Right atrium auricular region (tissue), 2 donors: ENCODE results near the gene GMDS. TPM values are rescaled to one million over a fixed set of nuclear protein-coding genes. Genes with fewer than 3 reads are reported as not detected.

ENCODE experiments used
- DNase-seq: peaks from one replicate; pipeline ENCODE4 v3.0.0-alpha.2; 2019; ENCODE audit warnings: low spot score
- H3K27ac ChIP-seq, 2 donors: fragments of 200-600 bp; sonication (generic); 1 replicate in 1 of 2; 2 replicates in 1 of 2; pipeline ENCODE4 v1.5.1; 2016 to 2019
- H3K27me3 ChIP-seq, 2 donors: fragments of 200-600 bp; sonication (generic); one replicate each; pipeline versions ENCODE4 v1.5.1 to v1.6.0; 2017 to 2019
- H3K36me3 ChIP-seq: fragments of 200-600 bp; sonication (generic); one replicate; pipeline ENCODE4 v1.5.1; 2016
- H3K4me1 ChIP-seq, 2 donors: fragments of 200-600 bp; sonication (generic); one replicate each; pipeline versions ENCODE4 v1.5.1 to v1.6.0; 2017 to 2019
- H3K4me3 ChIP-seq, 2 donors: fragments of 200-600 bp; sonication (generic); 1 replicate in 1 of 2; 2 replicates in 1 of 2; pipeline ENCODE4 v1.5.1; 2017 to 2019; ENCODE audit warnings: mild to moderate bottlenecking in 1 of 2, moderate library complexity in 1 of 2
- H3K9me3 ChIP-seq, 2 donors: fragments of 200-600 bp; sonication (generic); one replicate each; pipeline ENCODE4 v1.5.1; 2019
- CTCF ChIP-seq, 2 donors: fragments of 200-600 bp; sonication (generic); IDR thresholded peaks; one replicate each; pipeline ENCODE4 v1.5.1; 2019; ENCODE audit warnings: antibody characterized with exemption in 2 of 2
- total RNA-seq, 2 donors: library from RNA; depleted of rRNA; stranded (reverse); fragments of >200 nt; gene quantifications; one replicate each; pipeline ENCODE4 v1.1.0, GENCODE V29; 2016

Gene GMDS
- total RNA-seq, 2 donors from 2014 or later, result 11.1 to 11.8 TPM

GRCh38 chr6:1795910-1796309, 449.5 kb downstream of the GMDS start:
- TF ChIP-seq CTCF (IDR thresholded peaks at IDR 0.05), result no peak
- Histone ChIP-seq H3K4me1 (peaks cover 0 to 11% of the 10 kb centered on the region in 2 donors), H3K4me3 (no peak overlapping the region), H3K36me3 (no peaks in the 10 kb centered on the region), H3K9me3 (no peaks in the 10 kb centered on the region), H3K27ac (no peak overlapping the region), H3K27me3 (no peaks in the 10 kb centered on the region)
- no peak for DNase-seq

GRCh38 chr6:1792989-1793388, 452.4 kb downstream of the GMDS start:
- no peaks in the 10 kb centered on the region for H3K36me3 ChIP-seq
- no peaks in the 10 kb centered on the region for H3K27me3 ChIP-seq
- H3K4me3 ChIP-seq, result no peak overlapping the region
- no peak overlapping the region for H3K27ac ChIP-seq
- peaks cover 0 to 8% of the 10 kb centered on the region in 2 donors for H3K4me1 ChIP-seq
- H3K9me3 ChIP-seq, result no peaks in the 10 kb centered on the region
- no peak for TF ChIP-seq CTCF (IDR thresholded peaks at IDR 0.05)
- DNase-seq, result no peak

- no peak for DNase-seq
- no peaks in the 10 kb centered on the region for H3K27me3 ChIP-seq
- TF ChIP-seq CTCF (IDR thresholded peaks at IDR 0.05), result no peak
- H3K4me3 ChIP-seq, result no peak overlapping the region
- no peaks in the 10 kb centered on the region for H3K9me3 ChIP-seq
- peaks cover 0 to 9% of the 10 kb centered on the region in 2 donors for H3K4me1 ChIP-seq
- H3K36me3 ChIP-seq, result no peaks in the 10 kb centered on the region
- no peak overlapping the region for H3K27ac ChIP-seq
Measured at GRCh38 chr6:1790684-1791083, 454.7 kb downstream of the GMDS start.

- no peak for TF ChIP-seq CTCF (IDR thresholded peaks at IDR 0.05)
- Histone ChIP-seq H3K9me3 (no peaks in the 10 kb centered on the region), H3K4me3 (no peak overlapping the region), H3K27ac (no peak overlapping the region), H3K4me1 (peaks cover 0 to 9% of the 10 kb centered on the region in 2 donors), H3K36me3 (no peaks in the 10 kb centered on the region), H3K27me3 (no peaks in the 10 kb centered on the region)
- no peak for DNase-seq
Measured at GRCh38 chr6:1789092-1789491, 456.3 kb downstream of the GMDS start.

GRCh38 chr6:1787894-1788293, 457.5 kb downstream of the GMDS start:
- Histone ChIP-seq H3K27me3 (no peaks in the 10 kb centered on the region), H3K4me1 (peaks cover 0 to 9% of the 10 kb centered on the region in 2 donors), H3K36me3 (no peaks in the 10 kb centered on the region), H3K4me3 (no peak overlapping the region), H3K27ac (no peak overlapping the region), H3K9me3 (no peaks in the 10 kb centered on the region)
- DNase-seq, result peak; percentile 76
- TF ChIP-seq CTCF (IDR thresholded peaks at IDR 0.05), result no peak
